ENCODE data around the gene PRPF40A.

PRPF40A gene

GRCh38 chr2:152694161-152694661, 23.1 kb downstream of the PRPF40A start:
- no peak for TF ChIP-seq CTCF (IDR thresholded peaks at IDR 0.05; ENCODE audit: extremely low read depth, missing control alignments)
- no peak for DNase-seq (ENCODE audit: low spot score)

GRCh38 chr2:152693033-152693432, 24.2 kb downstream of the PRPF40A start:
- peak; percentile 38 for DNase-seq (ENCODE audit: low spot score)
- TF ChIP-seq CTCF (IDR thresholded peaks at IDR 0.05; ENCODE audit: extremely low read depth, missing control alignments) = no peak

- no peak for TF ChIP-seq CTCF (IDR thresholded peaks at IDR 0.05; ENCODE audit: extremely low read depth, missing control alignments)
Observed at GRCh38 chr2:152686321-152686720, 30.9 kb downstream of the PRPF40A start.

GRCh38 chr2:152683400-152683799, 33.9 kb downstream of the PRPF40A start:
- DNase-seq (ENCODE audit: low spot score) = no peak
- TF ChIP-seq CTCF (IDR thresholded peaks at IDR 0.05; ENCODE audit: extremely low read depth, missing control alignments) = no peak

More at GRCh38 chr2:152686321-152686720, 30.9 kb downstream of the PRPF40A start:
- no peak for DNase-seq (ENCODE audit: low spot score)

- no peak for TF ChIP-seq CTCF (IDR thresholded peaks at IDR 0.05; ENCODE audit: extremely low read depth, missing control alignments)
- DNase-seq (ENCODE audit: low spot score) = no peak
Observed at GRCh38 chr2:152682663-152683062, 34.6 kb downstream of the PRPF40A start.

GRCh38 chr2:152678808-152679207, 38.5 kb downstream of the PRPF40A start:
- no peak for TF ChIP-seq CTCF (IDR thresholded peaks at IDR 0.05; ENCODE audit: extremely low read depth, missing control alignments)
- DNase-seq (ENCODE audit: low spot score) = no peak

GRCh38 chr2:152676461-152676860, 40.8 kb downstream of the PRPF40A start:
- DNase-seq (ENCODE audit: low spot score) = no peak
- no peak for TF ChIP-seq CTCF (IDR thresholded peaks at IDR 0.05; ENCODE audit: extremely low read depth, missing control alignments)
